Activated naive CD4-positive, alpha-beta T cell treated with anti-CD3 and anti-CD28 coated beads, Interleukin-2, amount 50 U/mL, for 72 hours (primary cell): ENCODE data around the gene ING2. TPM values are rescaled to one million over a fixed set of nuclear protein-coding genes. Genes with fewer than 3 reads are reported as not detected.
A peak's percentile ranks its signal among the peaks of the same experiment; 100 is the strongest.
"Not testable (repeated sequence)": the region's sequence is repeated elsewhere in the genome, so short reads cannot be mapped to it uniquely, and the experiment has no call there.

Experiments
- ATAC-seq, 2 donors: fragments of 150-1000 bp; cut with Tn5 transposase; 2 replicates each; pipeline ENCODE4 v1.10.0; 2021; ENCODE audit warnings: mild to moderate bottlenecking in 2 of 2, moderate library complexity in 2 of 2
- DNase-seq, 2 donors: peaks; one replicate each; pipeline ENCODE4 v3.0.0; 2021 to 2022; ENCODE audit warnings: low spot score in 2 of 2
- H3K27ac Mint-ChIP-seq, 2 donors: one replicate each; pipeline ENCODE4 v1.8.0; 2022; ENCODE audit warnings: mild to moderate bottlenecking in 2 of 2, mixed read lengths in 2 of 2
- H3K36me3 Mint-ChIP-seq, 2 donors: one replicate each; pipeline ENCODE4 v1.8.0; 2022; ENCODE audit warnings: mixed read lengths in 2 of 2
- H3K9me3 Mint-ChIP-seq, 2 donors: one replicate each; pipeline ENCODE4 v1.8.0; 2022; ENCODE audit warnings: mixed read lengths in 2 of 2
- total RNA-seq, 2 donors: library from RNA; stranded (reverse); gene quantifications; one replicate each; pipeline ENCODE4 v1.2.3, GENCODE V29; 2022

The ING2 gene
- total RNA-seq = 10 to 100 TPM; 18.8 to 21.3 TPM

- peak; percentile 51 to 65 for ATAC-seq
- no peaks in the 10 kb centered on the region for H3K9me3 Mint-ChIP-seq
- DNase-seq = no peak
- peaks cover 6 to 7% of the 10 kb centered on the region in 2 donors for H3K36me3 Mint-ChIP-seq
- H3K27ac Mint-ChIP-seq = peak within 1 kb of the TSS; percentile 90 to 95
Measured at GRCh38 chr4:183504930-183505610, at the start of gene ING2. Gene ING2 (plus strand): TSS chr4:183505058. CDS start chr4:183505196, 138 bp downstream.

- H3K27ac Mint-ChIP-seq = no peak overlapping the region
- ATAC-seq (no peak), DNase-seq (no peak)
- H3K9me3 Mint-ChIP-seq = peaks cover 0 to 3% of the 10 kb centered on the region in 2 donors
- peaks cover 6 to 13% of the 10 kb centered on the region in 2 donors for H3K36me3 Mint-ChIP-seq
Measured at GRCh38 chr4:183455431-183456195, 49.2 kb upstream of the ING2 start.

GRCh38 chr4:183458005-183458404, 46.9 kb upstream of the ING2 start:
- Mint-ChIP-seq H3K36me3 (peaks cover 6 to 13% of the 10 kb centered on the region in 2 donors), H3K9me3 (peaks cover 0 to 3% of the 10 kb centered on the region in 2 donors), H3K27ac (no peak overlapping the region)
- no peak for DNase-seq
- ATAC-seq = no peak

GRCh38 chr4:183463903-183464619, 40.8 kb upstream of the ING2 start:
- not testable (repeated sequence) for H3K36me3 Mint-ChIP-seq, H3K27ac Mint-ChIP-seq, DNase-seq, ATAC-seq, H3K9me3 Mint-ChIP-seq

GRCh38 chr4:183465879-183466278, 39.0 kb upstream of the ING2 start:
- DNase-seq, H3K36me3 Mint-ChIP-seq, ATAC-seq, H3K27ac Mint-ChIP-seq, H3K9me3 Mint-ChIP-seq: not testable (repeated sequence)

GRCh38 chr4:183467246-183467645, 37.6 kb upstream of the ING2 start:
- no peak for ATAC-seq
- peaks cover 7 to 8% of the 10 kb centered on the region in 2 donors for H3K36me3 Mint-ChIP-seq
- H3K27ac Mint-ChIP-seq = no peak overlapping the region
- no peaks in the 10 kb centered on the region for H3K9me3 Mint-ChIP-seq
- no peak for DNase-seq

GRCh38 chr4:183468210-183469095, 36.4 kb upstream of the ING2 start:
- no peak for DNase-seq
- Mint-ChIP-seq H3K9me3 (no peaks in the 10 kb centered on the region), H3K27ac (no peak overlapping the region), H3K36me3 (peaks cover 7 to 8% of the 10 kb centered on the region in 2 donors)
- ATAC-seq = no peak

GRCh38 chr4:183469285-183469684, 35.6 kb upstream of the ING2 start:
- Mint-ChIP-seq H3K36me3 (peaks cover 0 to 8% of the 10 kb centered on the region in 2 donors), H3K27ac (no peak overlapping the region), H3K9me3 (no peaks in the 10 kb centered on the region)
- no peak for DNase-seq
- ATAC-seq = no peak

- no peaks in the 10 kb centered on the region for H3K9me3 Mint-ChIP-seq
- ATAC-seq = no peak
- peaks cover 0 to 8% of the 10 kb centered on the region in 2 donors for H3K36me3 Mint-ChIP-seq
- no peak overlapping the region for H3K27ac Mint-ChIP-seq
- no peak for DNase-seq
Measured at GRCh38 chr4:183469936-183470335, 34.9 kb upstream of the ING2 start.

- no peak for ATAC-seq
- DNase-seq = no peak
- peaks cover 0 to 8% of the 10 kb centered on the region in 2 donors for H3K36me3 Mint-ChIP-seq
- no peak overlapping the region for H3K27ac Mint-ChIP-seq
- H3K9me3 Mint-ChIP-seq = no peaks in the 10 kb centered on the region
Measured at GRCh38 chr4:183470821-183471220, 34.0 kb upstream of the ING2 start.

- Mint-ChIP-seq H3K36me3 (peaks cover 0 to 8% of the 10 kb centered on the region in 2 donors), H3K9me3 (no peaks in the 10 kb centered on the region), H3K27ac (no peak overlapping the region)
- DNase-seq (peak in 1 of 2 donors; percentile 85), ATAC-seq (peak; percentile 78 to 91)
Measured at GRCh38 chr4:183471946-183472708, 32.7 kb upstream of the ING2 start.

GRCh38 chr4:183478123-183478522, 26.7 kb upstream of the ING2 start:
- DNase-seq (no peak), ATAC-seq (no peak)
- H3K9me3 Mint-ChIP-seq = no peaks in the 10 kb centered on the region
- no peak overlapping the region for H3K27ac Mint-ChIP-seq
- H3K36me3 Mint-ChIP-seq = no peaks in the 10 kb centered on the region

GRCh38 chr4:183478926-183479325, 25.9 kb upstream of the ING2 start:
- Mint-ChIP-seq H3K36me3 (no peaks in the 10 kb centered on the region), H3K9me3 (no peaks in the 10 kb centered on the region), H3K27ac (no peak overlapping the region)
- ATAC-seq = no peak
- no peak for DNase-seq

- ATAC-seq, H3K27ac Mint-ChIP-seq, H3K36me3 Mint-ChIP-seq, H3K9me3 Mint-ChIP-seq, DNase-seq: not testable (repeated sequence)
Measured at GRCh38 chr4:183482515-183483095, 22.3 kb upstream of the ING2 start.

- Mint-ChIP-seq H3K27ac (no peak overlapping the region), H3K36me3 (no peaks in the 10 kb centered on the region), H3K9me3 (no peaks in the 10 kb centered on the region)
- DNase-seq (no peak), ATAC-seq (no peak)
Measured at GRCh38 chr4:183483997-183484396, 20.9 kb upstream of the ING2 start.
